Measurements from ENCODE around the gene SDHAF2. TPM values are rescaled to one million over a fixed set of nuclear protein-coding genes. Genes with fewer than 3 reads are reported as not detected.

The SDHAF2 gene
- 24.3 and 36.8 TPM in 2 replicates for total RNA-seq

DNA sequence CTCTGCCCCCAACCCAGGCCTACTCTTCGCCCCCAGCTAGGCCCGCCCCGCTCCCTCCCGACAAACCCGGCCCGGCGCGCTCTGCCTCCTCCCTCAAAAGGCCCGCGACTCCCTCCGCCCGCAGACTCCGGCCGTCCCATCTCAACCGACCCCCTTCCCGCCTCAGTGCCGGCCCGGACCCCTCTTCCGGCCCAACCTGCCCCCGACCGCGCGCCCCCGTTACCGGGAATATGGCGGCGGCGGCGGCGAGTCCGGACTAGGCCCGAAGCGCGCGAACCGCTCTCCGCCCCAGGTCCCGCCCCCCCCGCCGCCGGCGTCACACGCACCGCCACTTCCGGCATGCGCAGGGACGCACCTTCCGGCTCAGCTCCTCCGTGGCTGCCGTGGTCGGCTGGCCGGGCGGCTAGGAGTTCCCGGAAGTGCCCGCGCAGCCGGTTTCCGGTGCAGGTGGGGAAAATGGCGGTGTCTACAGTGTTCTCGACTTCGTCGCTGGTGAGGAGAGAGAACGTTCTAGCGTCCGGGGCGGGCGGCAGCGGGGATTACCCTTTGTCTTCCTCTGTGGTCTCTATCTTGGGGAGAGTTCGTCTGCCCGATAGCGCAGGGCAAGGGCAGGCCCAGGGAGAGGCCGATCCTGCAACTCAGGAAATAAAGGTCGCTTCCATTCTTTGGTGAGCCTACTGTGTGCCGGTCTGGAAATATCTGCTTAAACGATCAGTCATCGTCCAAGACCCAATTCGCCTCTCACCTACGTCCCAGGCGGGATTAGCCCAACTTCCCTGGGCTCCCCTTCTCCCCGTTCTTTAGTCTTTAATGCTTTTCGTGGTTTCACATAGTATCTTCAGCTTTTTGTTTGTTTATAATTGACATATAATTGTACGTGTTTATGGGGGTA is at the start of gene SDHAF2, which contains the start of gene CPSF7:
Gene SDHAF2, plus strand, starts transcription at position 434 of the 892 bp plus-strand sequence. Its CDS starts 23 bp downstream, at position 457.
Gene CPSF7, minus strand, starts transcription at position 285 of the 892 bp plus-strand sequence. CDS start 740 bp downstream, outside the sequence.

Other genes starting within 250 kb of the SDHAF2 start
- not detected in 2 replicates for gene PGA3, start 226.6 kb upstream of the SDHAF2 start, total RNA-seq
- not detected in 2 replicates for gene PGA4, start 207.8 kb upstream of the SDHAF2 start, total RNA-seq
- not detected in 2 replicates for gene PGA5, start 188.9 kb upstream of the SDHAF2 start, total RNA-seq
- gene VWCE, start 134.8 kb upstream of the SDHAF2 start, total RNA-seq: 1.6 and 1.8 TPM in 2 replicates
- gene DDB1, start 97.0 kb upstream of the SDHAF2 start, total RNA-seq: 302 and 330 TPM in 2 replicates
- 24.3 and 25.9 TPM in 2 replicates for gene TKFC, start 96.9 kb upstream of the SDHAF2 start, total RNA-seq
- gene CYB561A3, start 68.2 kb upstream of the SDHAF2 start, total RNA-seq: 51.0 and 168 TPM in 2 replicates
- 25.7 and 38.9 TPM in 2 replicates for gene TMEM138, start 67.8 kb upstream of the SDHAF2 start, total RNA-seq
- gene TMEM216, start 37.5 kb upstream of the SDHAF2 start, total RNA-seq: 10.1 and 14.6 TPM in 2 replicates
- gene CPSF7, start 149 bp upstream of the SDHAF2 start, total RNA-seq: 19.6 and 22.0 TPM in 2 replicates
- 0.09 TPM in 1 of 2 replicates, not detected in the other for gene LRRC10B, start 78.6 kb downstream of the SDHAF2 start, total RNA-seq
- 0.59 and 11.1 TPM in 2 replicates for gene SYT7, start 151.0 kb downstream of the SDHAF2 start, total RNA-seq